Thyroid gland (tissue), 4 donors: Measurements from ENCODE around the gene CNNM3.

ENCODE experiments used
- POLR2A ChIP-seq, 2 donors: fragments of 450-650 bp; IDR thresholded peaks; one replicate each; pipeline ENCODE4 v1.6.1; 2017; ENCODE audit warnings: antibody characterized with exemption in 2 of 2, mild to moderate bottlenecking in 2 of 2, moderate library complexity in 1 of 2
- TF ChIP-seq, protein P1 (sequence below), 6 experiments: fragments of 200-600 bp in 3 of 6; fragments of 450-650 bp in 3 of 6; sonication (generic) in 3 of 6; IDR thresholded peaks; one replicate each; pipeline ENCODE4 v1.5.1; 2016 to 2019; ENCODE audit warnings: antibody characterized with exemption in 6 of 6, mild to moderate bottlenecking in 2 of 6, inconsistent platforms in 1 of 6, moderate library complexity in 1 of 6

DNA sequence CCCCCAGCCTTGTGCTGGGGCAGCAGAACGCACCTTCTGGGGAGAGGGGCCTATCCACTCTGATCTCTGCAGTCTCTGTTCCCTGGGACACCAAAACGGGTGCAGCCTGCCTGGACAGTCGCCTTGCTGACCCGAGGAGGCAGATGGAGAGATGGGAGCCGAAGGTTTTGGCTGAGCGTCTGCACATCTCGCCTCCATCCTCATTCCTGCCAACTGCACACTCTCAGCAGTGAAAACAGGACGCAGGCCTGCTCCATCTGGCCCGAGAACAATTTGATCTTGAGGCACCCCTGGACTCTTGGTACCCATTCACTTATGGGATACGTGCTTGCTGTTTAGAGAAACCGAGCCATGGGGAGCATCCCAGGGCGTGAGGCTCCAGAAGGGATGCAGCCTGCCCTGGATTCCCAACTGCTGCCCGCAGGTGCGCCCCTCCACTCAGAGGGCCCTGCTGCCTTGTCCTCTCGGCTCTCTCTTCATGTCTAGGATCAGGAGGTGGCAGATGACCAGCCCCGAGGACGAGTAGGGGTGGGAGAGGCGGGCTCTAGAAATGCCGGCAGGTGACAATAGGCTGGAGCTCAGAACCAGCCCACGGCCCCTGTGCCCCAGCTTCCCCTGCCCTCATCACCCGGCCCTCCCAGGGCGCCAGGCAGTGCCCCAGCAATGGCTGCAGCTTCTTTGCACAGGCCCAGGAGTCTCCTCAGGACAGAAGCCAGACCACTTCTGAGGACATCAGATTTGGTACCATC, 62.9 kb downstream of the CNNM3 start:
- TF ChIP-seq, protein P1, sequence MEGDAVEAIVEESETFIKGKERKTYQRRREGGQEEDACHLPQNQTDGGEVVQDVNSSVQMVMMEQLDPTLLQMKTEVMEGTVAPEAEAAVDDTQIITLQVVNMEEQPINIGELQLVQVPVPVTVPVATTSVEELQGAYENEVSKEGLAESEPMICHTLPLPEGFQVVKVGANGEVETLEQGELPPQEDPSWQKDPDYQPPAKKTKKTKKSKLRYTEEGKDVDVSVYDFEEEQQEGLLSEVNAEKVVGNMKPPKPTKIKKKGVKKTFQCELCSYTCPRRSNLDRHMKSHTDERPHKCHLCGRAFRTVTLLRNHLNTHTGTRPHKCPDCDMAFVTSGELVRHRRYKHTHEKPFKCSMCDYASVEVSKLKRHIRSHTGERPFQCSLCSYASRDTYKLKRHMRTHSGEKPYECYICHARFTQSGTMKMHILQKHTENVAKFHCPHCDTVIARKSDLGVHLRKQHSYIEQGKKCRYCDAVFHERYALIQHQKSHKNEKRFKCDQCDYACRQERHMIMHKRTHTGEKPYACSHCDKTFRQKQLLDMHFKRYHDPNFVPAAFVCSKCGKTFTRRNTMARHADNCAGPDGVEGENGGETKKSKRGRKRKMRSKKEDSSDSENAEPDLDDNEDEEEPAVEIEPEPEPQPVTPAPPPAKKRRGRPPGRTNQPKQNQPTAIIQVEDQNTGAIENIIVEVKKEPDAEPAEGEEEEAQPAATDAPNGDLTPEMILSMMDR (IDR thresholded peaks at IDR 0.05), result no peak
- TF ChIP-seq POLR2A (IDR thresholded peaks at IDR 0.05), result no peak
